H9 (cell line): ENCODE data around the gene FAAH. TPM values are rescaled to one million over a fixed set of nuclear protein-coding genes. Genes with fewer than 3 reads are reported as not detected.

ENCODE experiments used
- DNase-seq: peaks from one replicate; pipeline ENCODE4 v3.0.0-alpha.2; 2017
- H2AFZ ChIP-seq: one replicate; pipeline ENCODE4 v1.6.1; 2013; ENCODE audit warnings: mild to moderate bottlenecking, low read length, control low read depth, moderate library complexity
- H2AK5ac ChIP-seq: 2 replicates; pipeline ENCODE4 v1.6.1; 2013; ENCODE audit warnings: low read length, control low read depth, mixed read lengths; ENCODE audit not compliant: insufficient read length
- H2BK120ac ChIP-seq: one replicate; pipeline ENCODE4 v1.6.1; 2013; ENCODE audit warnings: low read depth, mild to moderate bottlenecking, low read length, control low read depth, inconsistent platforms; ENCODE audit not compliant: poor library complexity, severe bottlenecking
- H2BK12ac ChIP-seq: 2 replicates; pipeline ENCODE4 v1.6.1; 2013; ENCODE audit warnings: low read length, control low read depth, mixed read lengths, low read depth; ENCODE audit not compliant: insufficient read length
- H2BK15ac ChIP-seq: 2 replicates; pipeline ENCODE4 v1.6.1; 2013; ENCODE audit warnings: low read depth, low read length, control low read depth
- H2BK20ac ChIP-seq: one replicate; pipeline ENCODE4 v1.6.1; 2013; ENCODE audit warnings: low read depth, mild to moderate bottlenecking, low read length, control low read depth, inconsistent platforms; ENCODE audit not compliant: poor library complexity, severe bottlenecking
- H2BK5ac ChIP-seq: 2 replicates; pipeline ENCODE4 v1.6.1; 2013; ENCODE audit warnings: low read length, control low read depth, mixed read lengths; ENCODE audit not compliant: insufficient read length
- H3K14ac ChIP-seq: 2 replicates; pipeline ENCODE4 v1.6.1; 2013; ENCODE audit warnings: low read length, control low read depth; ENCODE audit not compliant: insufficient read depth
- H3K18ac ChIP-seq: 2 replicates; pipeline ENCODE4 v1.6.1; 2013; ENCODE audit warnings: low read depth, mild to moderate bottlenecking, mixed read lengths, low read length, control low read depth; ENCODE audit not compliant: insufficient read length
- H3K23ac ChIP-seq: 2 replicates; pipeline ENCODE4 v1.6.1; 2013; ENCODE audit warnings: low read length, control low read depth, mixed read lengths, low read depth; ENCODE audit not compliant: insufficient read length
- H3K23me2 ChIP-seq: 2 replicates; pipeline ENCODE4 v1.6.1; 2013; ENCODE audit warnings: low read depth, mild to moderate bottlenecking, mixed read lengths, low read length, control low read depth; ENCODE audit not compliant: insufficient read length, poor library complexity, severe bottlenecking
- H3K27ac ChIP-seq: 2 replicates; pipeline ENCODE4 v1.5.1; 2013; ENCODE audit warnings: low read length, control low read depth, mixed read lengths, low read depth; ENCODE audit not compliant: insufficient read length
- H3K27me3 ChIP-seq: 2 replicates; pipeline ENCODE4 v1.6.1; 2013; ENCODE audit warnings: low read length, control low read depth, inconsistent platforms; ENCODE audit not compliant: insufficient read depth
- H3K4ac ChIP-seq: 2 replicates; pipeline ENCODE4 v1.6.1; 2013; ENCODE audit warnings: low read depth, mild to moderate bottlenecking, control low read depth, inconsistent platforms, low read length, moderate library complexity
- H3K4me1 ChIP-seq: 2 replicates; pipeline ENCODE4 v1.6.1; 2013; ENCODE audit warnings: low read length, control low read depth, inconsistent platforms; ENCODE audit not compliant: insufficient read depth
- H3K4me2 ChIP-seq: 2 replicates; pipeline ENCODE4 v1.6.1; 2013; ENCODE audit warnings: low read length, control low read depth, mixed read lengths; ENCODE audit not compliant: insufficient read length, insufficient read depth
- H3K56ac ChIP-seq: 2 replicates; pipeline ENCODE4 v1.6.1; 2013; ENCODE audit warnings: low read depth, mild to moderate bottlenecking, mixed read lengths, low read length, control low read depth; ENCODE audit not compliant: insufficient read length
- H3K79me1 ChIP-seq: 2 replicates; pipeline ENCODE4 v1.6.1; 2013; ENCODE audit warnings: low read depth, mild to moderate bottlenecking, moderate library complexity, low read length, control low read depth, inconsistent platforms; ENCODE audit not compliant: insufficient read depth, poor library complexity, severe bottlenecking
- H3K79me2 ChIP-seq: 2 replicates; pipeline ENCODE4 v1.6.1; 2013; ENCODE audit warnings: low read length, control low read depth, inconsistent platforms; ENCODE audit not compliant: insufficient read depth
- H3K9ac ChIP-seq: 2 replicates; pipeline ENCODE4 v1.6.1; 2013; ENCODE audit warnings: low read length, control low read depth, mixed read lengths; ENCODE audit not compliant: insufficient read length; ENCODE audit errors: extremely low read depth
- H3K9me3 ChIP-seq: one replicate; pipeline ENCODE4 v1.6.1; 2013; ENCODE audit warnings: low read depth, low read length, inconsistent platforms; ENCODE audit not compliant: control insufficient read depth
- H3T11ph ChIP-seq: one replicate; pipeline ENCODE4 v1.6.1; 2013; ENCODE audit warnings: mild to moderate bottlenecking, low read length, control low read depth, inconsistent platforms
- H4K20me1 ChIP-seq: one replicate; pipeline ENCODE4 v1.6.1; 2013; ENCODE audit not compliant: control insufficient read depth, insufficient read length, insufficient read depth
- H4K5ac ChIP-seq: 2 replicates; pipeline ENCODE4 v1.6.1; 2013; ENCODE audit warnings: low read depth, mild to moderate bottlenecking, mixed read lengths, low read length, control low read depth; ENCODE audit not compliant: insufficient read length
- H4K8ac ChIP-seq: replicated peaks from 2 replicates; pipeline ENCODE4 v1.6.1; 2013; ENCODE audit warnings: low read length, control low read depth, mixed read lengths, low read depth; ENCODE audit not compliant: insufficient read length
- H4K91ac ChIP-seq: 2 replicates; pipeline ENCODE4 v1.6.1; 2013; ENCODE audit warnings: low read depth, mild to moderate bottlenecking, moderate library complexity, mixed read lengths, low read length, control low read depth; ENCODE audit not compliant: insufficient read length
- H3K27ac Mint-ChIP-seq, 3 experiments: 2 replicates in 2 of 3; 3 replicates in 1 of 3; pipeline ENCODE4 v1.8.0; 2020 to 2021; ENCODE audit warnings: mixed read lengths in 3 of 3, mild to moderate bottlenecking in 1 of 3, moderate library complexity in 1 of 3
- H3K27me3 Mint-ChIP-seq: 2 replicates; pipeline ENCODE4 v1.8.0; 2021; ENCODE audit warnings: low read depth, mild to moderate bottlenecking, moderate library complexity, mixed read lengths
- H3K36me3 Mint-ChIP-seq, 3 experiments: 2 replicates in 2 of 3; 3 replicates in 1 of 3; pipeline ENCODE4 v1.8.0; 2020 to 2021; ENCODE audit warnings: low read depth in 3 of 3, mixed read lengths in 3 of 3; ENCODE audit not compliant: insufficient read depth in 1 of 3
- H3K4me1 Mint-ChIP-seq, 2 experiments: 2 replicates each; pipeline ENCODE4 v1.8.0; 2020; ENCODE audit warnings: mixed read lengths in 2 of 2
- H3K4me3 Mint-ChIP-seq, 2 experiments: 2 replicates in 1 of 2; 3 replicates in 1 of 2; pipeline ENCODE4 v1.8.0; 2020 to 2021; ENCODE audit warnings: mild to moderate bottlenecking in 2 of 2, mixed read lengths in 2 of 2, moderate library complexity in 1 of 2
- H3K9me3 Mint-ChIP-seq, 2 experiments: 2 replicates in 1 of 2; 3 replicates in 1 of 2; pipeline ENCODE4 v1.8.0; 2020; ENCODE audit warnings: mild to moderate bottlenecking in 2 of 2, mixed read lengths in 2 of 2, moderate library complexity in 1 of 2
- CTCF ChIP-seq: fragments of 200-600 bp; sonication (generic); conservative IDR thresholded peaks from 3 replicates; pipeline ENCODE4 v1.8.0; 2021; ENCODE audit warnings: antibody characterized with exemption, mild to moderate bottlenecking
- WGBS: extraction: QIAGEN DNeasy Blood & Tissue Kit; methylation state at CpG from one replicate; pipeline ENCODE4 v1.1.7; 2013; ENCODE audit warnings: missing lambda C conversion rate, low lambda C conversion rate, mixed read lengths; ENCODE audit not compliant: insufficient read length; ENCODE audit errors: extremely low coverage; 5-methylcytosine and 5-hydroxymethylcytosine counted together
- total RNA-seq: library from RNA; stranded (reverse); gene quantifications from 2 replicates; pipeline ENCODE4 v1.2.1, GENCODE V29; 2021

Gene FAAH
- total RNA-seq, 1 experiment from 2014 or later, result 18.9 TPM

GRCh38 chr1:46411601-46412341 lies 17.7 kb downstream of the FAAH start:
- Histone ChIP-seq H3K27me3 (no peaks in the 10 kb centered on the region), H2AFZ (no peak overlapping the region), H2BK12ac (no peak overlapping the region), H3K4ac (no peak overlapping the region), H3T11ph (no peak overlapping the region), H3K27ac (no peak overlapping the region), H3K9me3 (no peaks in the 10 kb centered on the region), H2BK20ac (no peak overlapping the region), H4K20me1 (no peaks in the 10 kb centered on the region), H2BK15ac (no peak overlapping the region; the same call in 1 of the 2 replicates), H3K56ac (no peak overlapping the region), H4K8ac (no peak overlapping the region), H3K4me1 (no peaks in the 10 kb centered on the region; the same call in 1 of the 2 replicates), H2AK5ac (no peak overlapping the region), H3K14ac (no peak overlapping the region), H3K4me2 (no peak overlapping the region), H3K79me2 (no peaks in the 10 kb centered on the region), H4K91ac (no peak overlapping the region), H3K23ac (no peak overlapping the region), H2BK5ac (no peak overlapping the region), H3K9ac (no peak overlapping the region), H3K18ac (no peak overlapping the region), H4K5ac (no peak overlapping the region), H3K23me2 (no peaks in the 10 kb centered on the region), H3K79me1 (no peaks in the 10 kb centered on the region), H2BK120ac (no peak overlapping the region)
- Mint-ChIP-seq H3K4me1 (peaks cover 9 to 18% of the 10 kb centered on the region in 2 experiments), H3K4me3 (no peak overlapping the region), H3K27ac (peak overlapping the region in 2 of 3 experiments; percentile 61 to 67; a peak in 3 of 7 replicates), H3K9me3 (no peaks in the 10 kb centered on the region), H3K27me3 (peaks cover 3% of the 10 kb centered on the region), H3K36me3 (peaks cover 2 to 19% (median 16%) of the 10 kb centered on the region in 3 experiments; a peak in 6 of 7 replicates)
- DNase-seq, result peak; percentile 90
- TF ChIP-seq CTCF, result peak; percentile 93
- WGBS, result no CpG with 5 or more reads among the region's 16 CpGs
